Keratinocyte (primary cell): Measurements from ENCODE around the gene NANOS3. TPM values are rescaled to one million over a fixed set of nuclear protein-coding genes. Genes with fewer than 3 reads are reported as not detected.

Source experiments
- DNase-seq: peaks from one replicate; pipeline ENCODE4 v3.0.0-alpha.2; 2011; ENCODE audit warnings: low read depth, missing footprints, low spot score
- FAIRE-seq: peaks from 2 replicates; lab custom pipeline; 2011; peaks lifted over from hg19 to GRCh38; lab: Jason Lieb, UNC
- H2AFZ ChIP-seq: 2 replicates; pipeline ENCODE4 v1.6.0; 2012; ENCODE audit warnings: low read length, control low read depth, inconsistent platforms; ENCODE audit not compliant: control insufficient read depth
- H3K27ac ChIP-seq: 2 replicates; pipeline ENCODE4 v1.5.1; 2011; ENCODE audit warnings: low read length; ENCODE audit not compliant: control insufficient read depth, insufficient read depth
- H3K27me3 ChIP-seq: 3 replicates; pipeline ENCODE4 v1.6.0; 2011; ENCODE audit warnings: low read length; ENCODE audit not compliant: control insufficient read depth, insufficient read depth; ENCODE audit errors: extremely low read depth
- H3K36me3 ChIP-seq, 2 experiments: 2 replicates in 1 of 2; 3 replicates in 1 of 2; pipeline ENCODE4 v1.5.1; 2011; ENCODE audit warnings: low read length in 2 of 2, mild to moderate bottlenecking in 1 of 2; ENCODE audit not compliant: control insufficient read depth in 2 of 2, insufficient read depth in 2 of 2; ENCODE audit errors: extremely low read depth in 1 of 2
- H3K4me1 ChIP-seq: 3 replicates; pipeline ENCODE4 v1.5.1; 2011; ENCODE audit warnings: low read length; ENCODE audit not compliant: control insufficient read depth, insufficient read depth; ENCODE audit errors: extremely low read depth
- H3K4me2 ChIP-seq: 3 replicates; pipeline ENCODE4 v1.6.0; 2011; ENCODE audit warnings: low read depth, low read length; ENCODE audit not compliant: control insufficient read depth, insufficient read depth; ENCODE audit errors: extremely low read depth
- H3K4me3 ChIP-seq, 3 experiments: fragments of 200-600 bp in 1 of 3; sonication (generic) in 1 of 3; 2 replicates in 2 of 3; 3 replicates in 1 of 3; pipeline ENCODE4 v1.5.1; 2011 to 2016; ENCODE audit warnings: low read length in 3 of 3, mild to moderate bottlenecking in 3 of 3, control low read depth in 2 of 3, inconsistent platforms in 1 of 3, low read depth in 1 of 3, mixed read lengths in 1 of 3, mixed run types in 1 of 3, moderate library complexity in 1 of 3; ENCODE audit not compliant: control insufficient read depth in 2 of 3, insufficient read depth in 2 of 3; ENCODE audit errors: extremely low read depth in 1 of 3
- H3K79me2 ChIP-seq: 2 replicates; pipeline ENCODE4 v1.6.0; 2012; ENCODE audit warnings: low read length; ENCODE audit not compliant: control insufficient read depth, insufficient read depth
- H3K9ac ChIP-seq: 3 replicates; pipeline ENCODE4 v1.6.0; 2011; ENCODE audit warnings: low read length; ENCODE audit not compliant: control insufficient read depth, insufficient read depth; ENCODE audit errors: extremely low read depth
- H3K9me1 ChIP-seq: 3 replicates; pipeline ENCODE4 v1.6.0; 2011; ENCODE audit warnings: low read length; ENCODE audit not compliant: control insufficient read depth, insufficient read depth; ENCODE audit errors: extremely low read depth
- H3K9me3 ChIP-seq: 2 replicates; pipeline ENCODE4 v1.5.1; 2012; ENCODE audit warnings: low read depth, low read length; ENCODE audit not compliant: control insufficient read depth
- H4K20me1 ChIP-seq: 3 replicates; pipeline ENCODE4 v1.6.0; 2011; ENCODE audit warnings: low read length; ENCODE audit not compliant: control insufficient read depth, insufficient read depth; ENCODE audit errors: extremely low read depth
- CTCF ChIP-seq, 3 experiments: IDR thresholded peaks in 1 of 3; conservative IDR thresholded peaks in 1 of 3; optimal IDR thresholded peaks in 1 of 3; 2 replicates in 2 of 3; 3 replicates in 1 of 3; pipeline versions ENCODE3 to v1.5.1; 2011; ENCODE audit warnings: low read length in 3 of 3, mild to moderate bottlenecking in 3 of 3, moderate library complexity in 2 of 3, control low read depth in 1 of 3, inconsistent platforms in 1 of 3; ENCODE audit not compliant: insufficient read depth in 2 of 3; ENCODE audit errors: extremely low read depth in 1 of 3
- EZH2 ChIP-seq: IDR thresholded peaks from one replicate; pipeline ENCODE4 v1.6.1; 2012; ENCODE audit warnings: inconsistent platforms, mild to moderate bottlenecking, low read length, moderate library complexity
- dilution Hi-C: fragments of 300-500 bp; cut with MboI; formaldehyde crosslinking; loops from one replicate; pipeline ENCODE4 v1.7.0; 2020; ENCODE audit warnings: low sequenced_read_pairs; ENCODE audit not compliant: extremely low pct_ligation_motif_present
- polyA plus RNA-seq, 5 experiments: library from polyadenylated mRNA; depleted of rRNA in 3 of 5; stranded (reverse) in 3 of 5; stranded (forward) in 1 of 5; unstranded in 1 of 5; fragments of >200 nt; gene quantifications; 1 replicate in 1 of 5; 2 replicates in 3 of 5; 3 replicates in 1 of 5; pipeline versions ENCODE4 v1.2.1 to v1.2.3, GENCODE V29; 2011 to 2012; ENCODE audit warnings: missing spikeins in 2 of 5, low read depth in 1 of 5, low replicate concordance in 1 of 5

NANOS3 gene
- polyA plus RNA-seq, 1 donor (not counting 4 experiments of a cell fraction or from before 2014, with no cell fraction given), result 0.18 TPM

- H4K20me1 ChIP-seq, result no peaks in the 10 kb centered on the region
- dilution Hi-C loops, result no loop called here
- no peak overlapping the region for H3K4me2 ChIP-seq
- H3K4me3 ChIP-seq, result no peak overlapping the region
- H3K79me2 ChIP-seq, result peaks cover 5% of the 10 kb centered on the region
- H3K27ac ChIP-seq, result no peak overlapping the region
- H3K9ac ChIP-seq, result no peak overlapping the region
- no peaks in the 10 kb centered on the region for H3K27me3 ChIP-seq
- TF ChIP-seq CTCF (optimal IDR thresholded peaks at IDR 0.05 in 1 of 3, IDR thresholded peaks at IDR 0.05 in 1 of 3, conservative IDR thresholded peaks at IDR 0.05 in 1 of 3; ENCODE audit: extremely low read depth in 1 of 3, insufficient read depth in 2 of 3, low read length in 3 of 3) (no peak), EZH2 (no peak)
- H3K4me1 ChIP-seq, result peaks cover 11% of the 10 kb centered on the region
- DNase-seq (no peak), FAIRE-seq (no peak)
- peaks cover 2% of the 10 kb centered on the region for H3K9me1 ChIP-seq
- peaks cover 11 to 14% of the 10 kb centered on the region in 2 experiments for H3K36me3 ChIP-seq
- H2AFZ ChIP-seq, result no peak overlapping the region
- H3K9me3 ChIP-seq, result no peaks in the 10 kb centered on the region
Measured at GRCh38 chr19:13908674-13909073, 31.7 kb downstream of the NANOS3 start.

- peaks cover 5% of the 10 kb centered on the region for H3K79me2 ChIP-seq
- no peaks in the 10 kb centered on the region for H3K27me3 ChIP-seq
- H3K9ac ChIP-seq, result no peak overlapping the region
- H4K20me1 ChIP-seq, result no peaks in the 10 kb centered on the region
- H3K27ac ChIP-seq, result no peak overlapping the region
- dilution Hi-C loops, result no loop called here
- no peaks in the 10 kb centered on the region for H3K9me3 ChIP-seq
- H3K4me1 ChIP-seq, result peaks cover 11% of the 10 kb centered on the region
- peaks cover 11 to 14% of the 10 kb centered on the region in 2 experiments for H3K36me3 ChIP-seq
- no peak overlapping the region for H3K4me3 ChIP-seq
- no peak overlapping the region for H2AFZ ChIP-seq
- FAIRE-seq (no peak), DNase-seq (no peak)
- no peak for TF ChIP-seq CTCF (optimal IDR thresholded peaks at IDR 0.05 in 1 of 3, IDR thresholded peaks at IDR 0.05 in 1 of 3, conservative IDR thresholded peaks at IDR 0.05 in 1 of 3; ENCODE audit: extremely low read depth in 1 of 3, insufficient read depth in 2 of 3, low read length in 3 of 3)
- no peak for TF ChIP-seq EZH2
- H3K9me1 ChIP-seq, result peaks cover 2% of the 10 kb centered on the region
- H3K4me2 ChIP-seq, result no peak overlapping the region
Measured at GRCh38 chr19:13909430-13909829, 32.5 kb downstream of the NANOS3 start.
